NCI-H146 treated with DMSO at 0.1 percent for 48 hours (cell line): ENCODE data around the gene UBE2F.

Experiments
- DNase-seq: peaks from one replicate; lab custom pipeline; 2025; ENCODE audit not compliant: unreplicated experiment; lab: John Stamatoyannopoulos, UW

Gene UBE2F

DNA sequence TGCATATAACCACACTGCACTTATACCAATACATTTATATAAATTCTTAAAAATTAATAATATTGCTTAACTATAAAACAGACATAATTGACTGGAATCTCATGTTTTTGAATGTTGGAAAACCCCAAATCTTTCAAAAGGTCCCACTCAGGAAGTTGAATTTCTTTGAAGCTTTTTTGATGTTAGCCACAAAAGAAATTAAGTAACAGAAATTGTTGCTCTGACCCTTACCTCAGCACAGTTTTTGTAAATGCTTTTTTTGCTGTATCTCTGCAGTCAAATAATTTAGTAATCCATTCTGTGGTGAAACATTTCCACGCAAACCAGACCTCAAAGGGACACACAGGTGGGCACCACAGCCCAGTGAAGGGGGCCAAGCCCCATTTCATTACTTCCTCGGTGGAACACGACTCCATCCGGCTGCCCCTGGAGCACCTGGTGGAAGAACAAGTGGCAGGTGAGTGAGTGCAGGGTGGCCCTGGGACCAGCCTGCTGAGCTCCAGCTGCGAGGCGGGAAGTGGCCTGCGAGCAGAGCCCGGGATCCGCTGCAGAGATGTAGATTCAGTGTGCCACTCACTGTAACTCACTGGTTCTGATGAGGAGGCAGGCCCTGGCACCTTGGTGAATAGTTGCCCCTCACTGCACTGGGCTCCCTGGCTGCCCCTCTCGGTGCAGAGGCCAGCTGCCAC lies 102.4 kb downstream of the UBE2F start:
- no peak for DNase-seq

DNA sequence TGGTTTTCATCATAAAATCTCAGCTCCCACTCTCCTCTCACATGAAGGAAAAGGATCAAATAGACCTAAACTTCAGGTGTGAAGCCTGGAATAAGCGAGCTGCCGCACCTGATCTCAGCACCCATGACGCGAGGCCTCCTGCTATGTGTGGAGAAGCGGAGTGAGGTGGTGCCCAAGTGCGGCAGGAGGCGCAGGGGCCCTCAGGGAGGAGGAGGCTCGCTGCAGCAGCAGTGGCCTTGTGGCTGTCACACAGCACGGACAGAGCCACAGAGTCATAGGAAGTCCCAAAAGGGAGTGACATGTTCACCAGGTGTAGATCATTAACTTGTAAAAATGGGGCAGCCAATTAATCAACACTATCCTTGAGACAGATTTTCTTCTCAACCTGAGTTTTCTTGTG lies 103.1 kb downstream of the UBE2F start:
- no peak for DNase-seq

DNA sequence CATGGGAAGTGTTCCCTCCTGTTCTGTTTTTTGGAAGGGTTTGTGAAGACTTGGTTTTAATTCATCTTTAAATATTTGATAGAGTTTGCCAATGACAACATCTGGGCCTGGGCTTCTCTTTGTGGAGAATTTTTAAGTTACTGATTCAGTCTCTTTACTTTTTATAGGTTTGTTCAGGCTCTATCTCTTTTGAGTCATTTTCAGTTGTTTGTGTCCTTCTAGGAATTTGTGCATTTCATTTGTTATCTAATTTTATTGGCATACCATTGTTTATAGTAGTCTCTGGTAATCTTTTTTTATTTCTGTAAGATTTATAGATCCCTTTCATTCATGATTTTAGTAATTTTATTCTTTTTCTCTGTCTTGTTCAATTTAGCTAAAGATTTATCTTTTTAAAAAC lies 108.6 kb downstream of the UBE2F start:
- DNase-seq = no peak

DNA sequence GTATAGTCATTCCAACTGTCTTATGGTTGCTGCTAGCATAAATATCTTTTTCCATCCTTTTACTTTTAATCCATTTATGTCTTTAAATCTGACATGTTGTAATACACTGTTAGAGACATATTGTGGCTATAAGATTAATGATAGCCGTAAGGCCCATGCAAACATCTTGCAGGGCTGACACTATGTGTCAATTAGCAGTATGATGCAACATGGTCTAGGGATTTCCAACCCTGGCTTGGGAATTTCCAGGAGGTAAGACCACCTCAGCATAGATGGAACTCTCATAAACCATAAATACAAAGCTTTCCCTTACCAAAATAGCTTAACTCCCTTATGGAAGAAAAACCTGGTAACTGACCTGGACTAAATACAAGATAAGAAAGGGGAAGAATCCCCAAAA lies 110.5 kb downstream of the UBE2F start:
- DNase-seq = no peak

DNA sequence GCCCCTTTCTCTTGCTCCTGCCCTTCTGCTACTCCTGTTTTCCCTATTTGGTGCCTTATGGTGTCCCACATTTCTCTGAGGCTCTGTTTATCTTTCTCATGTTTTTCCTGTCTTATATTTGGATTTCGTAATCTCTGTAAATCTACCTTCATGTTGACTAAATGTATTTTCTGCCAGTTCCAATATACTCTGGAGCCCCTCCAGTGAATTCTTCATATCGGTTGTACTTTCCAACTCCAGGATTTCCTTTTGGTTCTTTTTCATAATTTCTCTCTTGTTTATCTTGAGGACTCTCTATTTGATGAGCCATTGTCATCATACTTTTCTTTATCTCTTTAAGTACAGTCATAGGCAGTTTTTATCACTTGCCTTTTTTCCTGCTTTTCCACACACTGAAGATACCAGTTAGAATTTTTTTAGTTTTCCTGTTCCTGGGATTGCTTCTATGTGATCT lies 113.1 kb downstream of the UBE2F start:
- no peak for DNase-seq

DNA sequence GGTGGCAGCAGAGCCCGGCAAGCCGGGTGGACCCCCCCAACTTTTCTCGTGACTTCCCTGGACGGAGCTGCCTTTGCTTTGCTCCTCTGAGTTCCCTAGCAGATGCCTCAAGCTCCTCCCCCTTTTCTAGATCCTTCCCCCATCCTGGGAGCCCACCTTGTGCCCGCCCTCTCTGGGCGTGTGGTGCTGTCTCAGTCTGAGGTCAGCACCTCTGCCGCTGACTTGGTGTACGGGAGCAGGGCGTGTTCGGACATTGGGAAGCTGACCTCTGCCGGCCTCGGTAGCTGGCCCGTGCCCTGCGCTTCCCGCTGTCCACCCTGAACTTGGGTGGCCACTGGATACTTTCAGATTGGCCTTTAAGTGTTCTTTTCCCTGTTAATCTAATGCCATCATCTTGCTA lies 113.7 kb downstream of the UBE2F start:
- DNase-seq = no peak

DNA sequence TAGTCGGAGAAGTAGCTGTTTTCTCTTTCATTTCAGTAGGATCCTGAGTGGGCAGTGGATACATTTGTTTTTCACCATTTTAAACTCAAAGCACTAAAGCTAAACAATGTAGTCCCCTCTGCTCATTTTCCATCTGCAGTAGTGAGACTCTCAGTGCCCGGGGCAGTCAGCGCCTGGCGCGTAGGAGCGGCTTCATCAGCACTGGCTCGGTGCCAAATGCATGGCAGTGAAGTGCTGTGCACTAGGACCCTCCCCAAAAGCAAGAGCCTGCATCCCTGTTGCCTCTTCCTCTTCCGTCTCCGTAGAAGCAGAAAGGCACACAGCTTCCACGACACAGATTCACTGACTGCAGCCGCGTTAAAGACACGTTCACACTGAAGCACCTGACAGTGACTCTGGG lies 114.3 kb downstream of the UBE2F start:
- no peak for DNase-seq

DNA sequence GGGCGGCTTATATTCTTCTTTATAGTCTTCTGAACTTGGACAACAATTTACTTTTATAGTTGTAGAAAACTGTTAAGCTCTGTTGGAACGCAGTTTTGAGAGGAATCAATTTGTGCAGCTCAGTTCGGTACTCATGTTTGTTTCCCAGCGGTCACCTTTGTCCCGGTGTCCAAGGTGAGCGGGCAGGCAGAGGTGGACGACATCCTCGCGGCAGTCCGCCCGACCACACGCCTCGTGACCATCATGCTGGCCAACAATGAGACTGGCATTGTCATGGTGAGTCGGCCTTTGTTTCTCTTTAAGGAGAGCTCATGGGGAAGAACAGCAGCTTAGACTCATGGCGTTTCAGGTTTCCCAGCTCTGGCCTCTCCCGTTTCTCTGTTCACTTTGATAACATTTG lies 114.7 kb downstream of the UBE2F start:
- no peak for DNase-seq

DNA sequence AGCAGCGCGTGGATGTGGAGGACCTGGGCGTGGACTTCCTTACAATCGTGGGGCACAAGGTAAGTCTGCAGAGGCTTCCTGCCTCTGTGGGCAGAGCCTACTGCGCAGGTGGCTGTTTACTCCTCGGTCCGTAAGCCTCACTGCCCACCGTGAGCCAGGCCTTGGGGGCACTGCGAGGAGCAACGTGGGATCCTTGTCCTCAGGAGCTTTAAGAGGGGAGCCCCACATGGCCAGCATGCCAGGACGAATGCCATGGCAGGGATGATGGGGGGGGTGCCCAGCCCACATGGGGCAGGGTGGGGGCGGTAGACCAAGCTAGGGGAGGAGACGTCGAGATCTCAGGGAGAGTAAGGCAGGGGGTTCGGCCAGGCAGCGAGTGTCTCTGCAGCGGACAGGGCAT lies 115.3 kb downstream of the UBE2F start:
- DNase-seq = no peak

DNA sequence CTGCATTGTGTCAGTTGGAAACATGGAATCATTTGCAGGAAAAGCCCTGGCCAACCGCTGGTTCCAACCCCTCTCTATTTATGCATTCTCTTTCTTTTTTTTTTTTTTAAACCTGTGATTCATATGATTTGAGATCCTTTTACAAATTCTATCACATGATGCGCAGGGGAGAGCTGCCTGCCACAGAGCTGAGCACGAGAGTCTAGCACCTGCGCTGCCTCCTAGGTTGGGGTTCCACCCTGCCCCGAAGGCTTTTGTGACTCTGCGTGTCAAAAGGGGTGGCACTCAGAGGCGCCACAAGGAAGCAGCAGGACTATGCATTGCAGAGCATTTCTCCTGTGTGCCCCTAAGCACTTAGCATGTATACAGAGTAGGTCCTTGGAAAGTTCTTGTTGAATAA lies 116.0 kb downstream of the UBE2F start:
- DNase-seq = no peak

DNA sequence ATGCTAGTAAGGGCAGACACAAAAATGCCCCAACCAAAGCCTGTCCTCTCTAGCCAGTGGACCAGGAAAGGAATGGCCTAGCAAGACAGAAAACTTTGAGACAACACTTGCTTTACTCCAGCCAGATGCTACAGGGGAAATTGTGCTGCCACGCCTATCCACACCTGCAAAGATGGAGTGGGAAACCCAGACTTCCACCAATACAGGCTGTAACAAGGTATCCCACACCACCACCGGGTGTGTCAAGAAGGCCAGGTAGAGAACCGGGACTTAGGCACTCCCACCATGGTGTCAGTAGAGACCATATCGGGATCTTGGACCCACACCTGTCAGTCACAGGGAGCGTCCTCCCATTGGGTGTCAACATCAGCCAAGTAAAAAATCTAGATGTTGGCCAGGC lies 117.1 kb downstream of the UBE2F start:
- no peak for DNase-seq

DNA sequence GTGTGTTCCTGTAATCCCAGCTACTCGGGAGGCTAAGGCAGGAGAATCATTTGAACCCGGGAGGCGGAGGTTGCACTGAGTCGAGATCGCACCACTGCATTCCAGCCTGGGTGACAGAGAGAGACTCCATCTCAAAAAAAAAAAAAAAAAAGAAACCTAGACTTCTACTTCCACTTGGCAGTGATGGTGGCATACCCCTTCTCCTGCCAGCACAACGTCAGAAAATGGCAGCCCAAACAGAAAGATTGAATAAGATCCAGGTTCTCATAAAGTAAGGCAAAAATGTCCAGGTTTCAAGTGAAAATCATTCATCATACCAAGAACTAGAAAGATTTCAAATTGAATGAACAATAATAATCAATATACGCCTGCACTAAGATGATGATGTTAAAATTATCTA lies 117.9 kb downstream of the UBE2F start:
- no peak for DNase-seq

DNA sequence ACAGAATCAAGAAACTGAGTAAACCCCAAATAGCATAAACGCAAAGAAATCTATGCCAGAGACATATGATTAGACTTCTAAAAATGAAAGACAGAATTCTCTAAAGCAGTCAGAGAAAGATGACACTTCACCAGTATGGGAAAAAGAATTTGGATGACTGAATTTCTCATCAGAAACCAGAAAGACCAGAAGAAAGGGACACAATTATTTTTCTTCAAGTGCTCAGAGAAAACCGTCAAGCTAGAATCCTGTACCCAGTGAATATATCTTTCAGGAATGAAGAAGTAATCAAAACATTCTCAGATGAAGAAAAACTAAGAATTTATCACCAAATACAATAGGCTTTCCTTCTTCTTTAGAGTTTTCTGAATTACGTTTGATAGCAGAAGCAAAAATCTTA lies 119.1 kb downstream of the UBE2F start:
- no peak for DNase-seq

DNA sequence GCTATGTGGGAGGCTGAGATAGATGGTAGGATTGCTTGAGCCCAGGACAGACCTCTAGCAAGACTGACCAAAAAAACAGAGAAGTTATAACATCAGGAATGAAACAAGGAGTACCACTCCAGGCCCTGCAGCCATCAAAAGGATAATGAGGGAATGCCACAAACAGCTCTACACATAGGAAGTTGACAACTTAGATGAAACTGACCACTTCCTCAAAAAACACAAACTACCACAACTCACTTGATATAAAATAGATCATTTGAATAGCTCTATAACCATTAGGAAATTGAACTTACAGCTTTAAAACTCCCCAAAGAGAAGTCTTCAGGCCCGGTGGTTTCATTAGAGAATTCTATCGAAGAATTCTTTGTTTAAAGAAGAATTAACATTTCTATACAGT lies 120.4 kb downstream of the UBE2F start:
- DNase-seq = no peak

DNA sequence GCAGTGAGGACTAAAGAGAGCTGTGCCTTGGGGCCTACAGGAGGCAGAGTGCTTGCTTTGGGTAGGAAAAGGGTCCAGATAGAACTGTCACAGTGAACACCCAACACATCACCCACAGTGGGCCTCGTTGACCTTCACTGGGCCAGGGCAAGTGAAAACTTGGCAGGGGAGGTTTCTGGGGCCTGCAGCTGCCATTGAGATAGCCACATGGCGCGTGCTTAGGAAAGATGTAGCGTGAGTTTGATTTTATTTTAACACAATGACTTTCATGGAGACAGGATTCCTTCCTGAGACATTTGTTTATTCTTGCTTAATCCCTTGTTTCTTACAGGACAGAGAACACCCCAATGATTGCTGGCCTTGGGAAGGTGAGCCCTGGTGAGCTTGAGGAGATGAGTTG lies 124.1 kb downstream of the UBE2F start:
- no peak for DNase-seq

DNA sequence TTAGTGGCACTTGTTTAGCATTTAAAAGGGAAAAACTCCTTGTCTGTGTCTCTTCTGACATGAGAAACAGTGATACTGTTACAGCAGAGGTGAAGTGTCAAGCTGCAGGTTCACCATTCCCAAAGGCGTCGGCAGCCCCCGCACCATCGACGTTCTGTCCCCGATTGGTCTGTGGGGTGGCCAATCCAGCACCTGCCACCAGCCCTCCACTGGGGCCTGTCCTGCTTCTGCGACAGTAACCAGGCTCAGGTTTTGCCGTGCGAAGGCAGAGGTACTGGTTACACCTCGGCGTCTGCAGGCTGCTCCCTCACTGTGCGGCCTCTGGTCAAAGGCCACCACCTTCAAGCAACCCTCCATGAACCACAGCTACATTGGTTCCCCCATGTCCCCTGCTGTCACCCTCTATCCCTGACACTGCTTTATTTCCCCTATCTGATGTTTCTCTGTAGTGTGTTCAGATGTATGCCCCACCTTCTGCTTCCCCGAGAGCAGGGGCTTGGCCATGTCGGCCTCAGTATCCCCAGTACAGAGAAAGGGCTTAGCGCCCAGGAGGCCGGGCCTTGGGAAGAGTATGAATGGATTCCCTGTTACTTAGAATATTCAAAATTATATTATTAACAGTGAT lies 124.7 kb downstream of the UBE2F start:
- DNase-seq = no peak
